SK-N-MC (cell line): ENCODE results near the gene KLF9.

Source experiments
- EZH2 ChIP-seq: fragments of 200-600 bp; sonication (generic); IDR thresholded peaks from one replicate; pipeline ENCODE4 v1.6.1; 2017; ENCODE audit warnings: antibody characterized with exemption
- POLR2AphosphoS5 ChIP-seq: IDR thresholded peaks from 2 replicates; pipeline ENCODE4 v1.6.1; 2012; ENCODE audit warnings: mild to moderate bottlenecking, low read depth, low read length, borderline replicate concordance

DNA sequence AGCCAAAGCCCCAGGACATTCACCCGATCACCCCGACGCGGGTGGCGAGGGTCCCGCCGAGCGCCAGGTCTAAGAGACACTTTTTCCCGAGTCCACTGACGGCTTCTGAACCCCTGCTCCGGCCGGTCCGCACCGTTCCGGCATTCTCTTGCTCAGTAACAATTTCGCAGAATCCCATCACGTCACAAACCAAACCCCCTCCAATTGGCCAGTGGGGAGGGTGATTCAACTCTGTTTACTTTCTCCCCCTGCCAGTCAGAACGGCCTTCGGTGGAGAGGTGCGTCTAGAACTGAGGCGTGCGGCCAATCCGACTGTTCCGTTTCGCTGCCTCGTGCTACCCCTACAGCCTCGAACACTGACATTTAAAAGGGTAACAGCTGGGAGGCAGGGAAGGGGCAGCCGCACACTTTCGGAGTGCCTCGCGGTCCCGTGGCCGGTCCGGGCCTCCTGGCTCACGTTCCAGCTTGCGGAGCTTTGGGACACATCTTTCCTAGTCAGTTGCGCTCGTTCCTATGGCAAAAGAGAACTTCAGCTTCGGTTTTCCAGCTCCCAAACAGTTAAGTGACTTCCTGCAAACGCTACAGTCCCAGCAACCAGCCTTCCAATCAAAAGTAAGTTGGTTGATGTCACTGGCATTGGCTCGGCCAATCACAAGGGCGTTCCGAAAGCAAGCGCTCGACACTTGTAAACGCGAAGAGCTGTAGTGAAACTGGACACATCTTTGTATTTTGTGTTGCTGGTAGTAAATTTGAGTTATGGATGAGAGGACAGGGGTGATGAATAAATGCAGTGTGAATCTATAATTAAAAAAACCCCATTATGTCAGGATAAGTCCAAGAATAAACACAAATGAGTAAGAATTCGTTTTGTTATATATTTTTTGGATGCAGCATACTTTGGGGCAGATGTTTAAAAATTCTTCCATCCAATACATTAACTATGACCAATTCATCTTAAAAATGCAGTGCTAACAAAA lies at the start of gene KLF9:
- TF ChIP-seq EZH2 (no peak), POLR2AphosphoS5 (peak; percentile 37; the same call in 1 of the 2 replicates)
